ENCODE data around the gene RILPL2.

GRCh38 chr12:123399255-123399617 is 37.2 kb downstream of the RILPL2 start:
- TF ChIP-seq CSRNP3 (CRISPR knock-in tag; IDR thresholded peaks at IDR 0.05) (no peak), PATZ1 (CRISPR knock-in tag; IDR thresholded peaks at IDR 0.05; ENCODE audit: borderline replicate concordance) (no peak), ARNTL (CRISPR knock-in tag; IDR thresholded peaks at IDR 0.05; ENCODE audit: borderline replicate concordance, low read depth) (no peak), OSR1 (CRISPR knock-in tag; IDR thresholded peaks at IDR 0.05) (no peak), ZNF8 (CRISPR knock-in tag; IDR thresholded peaks at IDR 0.05) (no peak), PPARA (CRISPR knock-in tag; IDR thresholded peaks at IDR 0.05; ENCODE audit: borderline replicate concordance) (no peak), ZNF565 (CRISPR knock-in tag; conservative IDR thresholded peaks at IDR 0.05; ENCODE audit: low read depth) (no peak), POU6F1 (CRISPR knock-in tag; IDR thresholded peaks at IDR 0.05; ENCODE audit: borderline replicate concordance, low read depth) (no peak), CSDC2 (CRISPR knock-in tag; IDR thresholded peaks at IDR 0.05) (no peak)

Data from SK-N-SH treated with all-trans-retinoic acid at 6 μM for 48 hours (cell line).